Stimulated activated effector memory CD8-positive, alpha-beta T cell treated with anti-CD3 and anti-CD28 coated beads, Interleukin-12 subunit alpha, Interleukin-12 subunit beta, amount 100 ng/mL, for 72 hours (primary cell): ENCODE data around the gene NUP62.
"Not testable (repeated sequence)": the region's sequence is repeated elsewhere in the genome, so short reads cannot be mapped to it uniquely, and the experiment has no call there.

Experiments
- ATAC-seq: fragments of 150-1000 bp; cut with Tn5 transposase; 2 replicates; pipeline ENCODE4 v1.10.0; 2021
- DNase-seq, 2 donors: peaks; one replicate each; pipeline ENCODE4 v3.0.0; 2021 to 2022; ENCODE audit warnings: low spot score in 2 of 2
- H3K27ac Mint-ChIP-seq: one replicate; pipeline ENCODE4 v1.8.0; 2022; ENCODE audit warnings: mild to moderate bottlenecking, mixed read lengths
- H3K36me3 Mint-ChIP-seq: one replicate; pipeline ENCODE4 v1.8.0; 2022; ENCODE audit warnings: mild to moderate bottlenecking, mixed read lengths
- H3K4me1 Mint-ChIP-seq: one replicate; pipeline ENCODE4 v1.8.0; 2022; ENCODE audit warnings: mixed read lengths
- H3K4me3 Mint-ChIP-seq: one replicate; pipeline ENCODE4 v1.8.0; 2022; ENCODE audit warnings: mild to moderate bottlenecking, mixed read lengths
- H3K9me3 Mint-ChIP-seq: one replicate; pipeline ENCODE4 v1.8.0; 2022; ENCODE audit warnings: mixed read lengths

The NUP62 gene

GRCh38 chr19:49937750-49938381 is 8.6 kb upstream of the NUP62 start:
- DNase-seq (peak; percentile 88 to 92), ATAC-seq (peak; percentile 85)
- H3K27ac Mint-ChIP-seq = no peak overlapping the region
- H3K36me3 Mint-ChIP-seq = peaks cover 20% of the 10 kb centered on the region
- peak overlapping the region; percentile 42 for H3K4me3 Mint-ChIP-seq
- no peaks in the 10 kb centered on the region for H3K9me3 Mint-ChIP-seq
- H3K4me1 Mint-ChIP-seq = peaks cover 21% of the 10 kb centered on the region

DNA sequence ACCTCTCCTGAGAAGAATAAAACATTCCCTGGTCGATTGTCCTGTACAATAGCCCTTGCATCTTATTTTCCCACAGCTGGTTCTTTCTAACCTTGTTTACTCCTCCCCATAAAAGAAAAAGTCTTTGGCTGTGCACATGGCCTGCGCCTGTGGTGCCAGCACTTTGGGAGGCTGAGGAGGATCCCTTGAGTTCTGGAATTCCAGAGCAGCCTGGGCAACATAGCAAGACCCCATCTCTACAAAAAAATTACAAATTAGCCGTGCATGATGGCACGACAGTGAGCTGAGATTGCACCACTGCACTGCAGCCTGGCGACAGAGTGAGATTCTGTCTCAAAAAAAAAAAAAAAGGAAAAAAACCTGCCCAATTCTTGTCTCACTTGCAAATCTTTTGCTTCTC is 7.2 kb upstream of the NUP62 start:
- Mint-ChIP-seq H3K4me1 (peaks cover 34% of the 10 kb centered on the region), H3K9me3 (no peaks in the 10 kb centered on the region), H3K36me3 (peaks cover 33% of the 10 kb centered on the region), H3K27ac (peak overlapping the region; percentile 12), H3K4me3 (no peak overlapping the region)
- ATAC-seq (no peak), DNase-seq (no peak)

- Mint-ChIP-seq H3K36me3 (peaks cover 62% of the 10 kb centered on the region), H3K9me3 (no peaks in the 10 kb centered on the region), H3K4me3 (peak overlapping the region; percentile 93), H3K4me1 (peaks cover 55% of the 10 kb centered on the region), H3K27ac (no peak overlapping the region)
- ATAC-seq (no peak), DNase-seq (no peak)
Observed at GRCh38 chr19:49933643-49934042, 4.3 kb upstream of the NUP62 start.

DNA sequence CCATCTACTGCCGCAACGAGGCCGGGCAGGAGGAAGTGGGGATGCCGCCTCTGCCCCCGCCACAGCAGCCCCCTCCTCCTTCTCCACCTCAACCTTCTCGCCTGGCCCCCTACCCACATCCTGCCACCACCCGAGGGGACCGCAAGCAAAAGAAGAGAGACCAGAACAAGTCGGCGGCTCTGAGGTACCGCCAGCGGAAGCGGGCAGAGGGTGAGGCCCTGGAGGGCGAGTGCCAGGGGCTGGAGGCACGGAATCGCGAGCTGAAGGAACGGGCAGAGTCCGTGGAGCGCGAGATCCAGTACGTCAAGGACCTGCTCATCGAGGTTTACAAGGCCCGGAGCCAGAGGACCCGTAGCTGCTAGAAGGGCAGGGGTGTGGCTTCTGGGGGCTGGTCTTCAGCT is 3.4 kb upstream of the NUP62 start:
- H3K36me3 Mint-ChIP-seq = peaks cover 71% of the 10 kb centered on the region
- peaks cover 63% of the 10 kb centered on the region for H3K4me1 Mint-ChIP-seq
- peak overlapping the region; percentile 93 for H3K4me3 Mint-ChIP-seq
- H3K27ac Mint-ChIP-seq = peak overlapping the region; percentile 97
- DNase-seq (no peak), ATAC-seq (no peak)
- H3K9me3 Mint-ChIP-seq = no peaks in the 10 kb centered on the region

GRCh38 chr19:49932041-49932451 is 2.7 kb upstream of the NUP62 start:
- Mint-ChIP-seq H3K4me3 (peak overlapping the region; percentile 93), H3K4me1 (peaks cover 70% of the 10 kb centered on the region), H3K36me3 (peaks cover 78% of the 10 kb centered on the region), H3K27ac (peak overlapping the region; percentile 97), H3K9me3 (no peaks in the 10 kb centered on the region)
- DNase-seq (no peak), ATAC-seq (no peak)

GRCh38 chr19:49931293-49932040 is 2.2 kb upstream of the NUP62 start:
- peaks cover 74% of the 10 kb centered on the region for H3K4me1 Mint-ChIP-seq
- H3K36me3 Mint-ChIP-seq = peaks cover 84% of the 10 kb centered on the region
- H3K4me3 Mint-ChIP-seq = peak overlapping the region; percentile 93
- DNase-seq (no peak), ATAC-seq (no peak)
- H3K27ac Mint-ChIP-seq = peak overlapping the region; percentile 97
- no peaks in the 10 kb centered on the region for H3K9me3 Mint-ChIP-seq

GRCh38 chr19:49930483-49931011 is 1.2 kb upstream of the NUP62 start:
- Mint-ChIP-seq H3K4me3 (peak overlapping the region; percentile 93), H3K4me1 (peaks cover 74% of the 10 kb centered on the region), H3K27ac (peak overlapping the region; percentile 97), H3K36me3 (peaks cover 93% of the 10 kb centered on the region), H3K9me3 (no peaks in the 10 kb centered on the region)
- no peak for DNase-seq
- no peak for ATAC-seq

GRCh38 chr19:49929611-49930482 is 543 bp upstream of the NUP62 start:
- Mint-ChIP-seq H3K9me3 (no peaks in the 10 kb centered on the region), H3K27ac (peak overlapping the region; percentile 97), H3K36me3 (peaks cover 99% of the 10 kb centered on the region), H3K4me1 (peaks cover 78% of the 10 kb centered on the region), H3K4me3 (peak overlapping the region; percentile 93)
- ATAC-seq (peak; percentile 88), DNase-seq (peak; percentile 72 to 98)

DNA sequence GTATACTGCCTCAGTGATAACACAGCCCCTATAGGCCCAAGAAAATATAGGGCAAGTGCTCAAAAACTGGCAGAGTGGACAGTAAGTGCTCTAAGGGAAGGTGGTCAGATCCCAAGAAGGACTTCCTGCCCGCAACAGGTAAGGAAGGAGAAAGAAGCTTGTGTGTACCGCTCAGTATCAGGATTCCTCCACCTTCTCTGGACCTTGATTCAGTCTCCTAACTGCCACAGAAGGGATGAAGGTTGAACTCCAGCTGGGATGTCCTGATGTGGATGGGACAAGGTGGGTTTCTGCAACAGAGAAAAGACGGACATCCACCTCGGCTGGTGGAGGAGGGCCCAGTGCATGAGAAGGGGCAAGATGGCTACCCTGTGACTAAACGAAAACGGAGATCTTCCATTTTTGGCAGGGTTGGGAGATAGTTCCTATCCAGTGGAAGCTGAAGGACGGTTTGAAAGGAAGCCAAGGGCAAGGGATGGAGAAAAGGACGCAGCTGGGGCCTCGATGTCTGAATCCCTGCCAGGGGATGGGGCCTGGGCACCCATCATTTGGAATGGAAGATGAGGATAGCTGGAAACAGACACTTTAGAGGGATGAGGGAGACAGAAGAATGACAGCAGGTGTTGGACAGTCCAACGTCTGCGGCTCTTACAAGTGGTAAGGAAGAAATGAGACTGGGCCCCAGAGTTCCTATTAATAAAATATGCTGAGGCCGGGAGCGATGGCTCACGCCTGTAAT is 1.6 kb downstream of the NUP62 start:
- no peak for ATAC-seq
- Mint-ChIP-seq H3K4me1 (peaks cover 86% of the 10 kb centered on the region), H3K27ac (peak overlapping the region; percentile 97), H3K36me3 (peaks cover 100% of the 10 kb centered on the region), H3K4me3 (peak overlapping the region; percentile 93), H3K9me3 (no peaks in the 10 kb centered on the region)
- DNase-seq = no peak

- no peak for DNase-seq
- peaks cover 86% of the 10 kb centered on the region for H3K4me1 Mint-ChIP-seq
- no peak overlapping the region for H3K27ac Mint-ChIP-seq
- peaks cover 100% of the 10 kb centered on the region for H3K36me3 Mint-ChIP-seq
- peak overlapping the region; percentile 93 for H3K4me3 Mint-ChIP-seq
- H3K9me3 Mint-ChIP-seq = no peaks in the 10 kb centered on the region
- ATAC-seq = no peak
Observed at GRCh38 chr19:49926515-49926914, 2.8 kb downstream of the NUP62 start.

- H3K9me3 Mint-ChIP-seq = no peaks in the 10 kb centered on the region
- H3K27ac Mint-ChIP-seq = no peak overlapping the region
- ATAC-seq (no peak), DNase-seq (no peak)
- H3K36me3 Mint-ChIP-seq = peaks cover 100% of the 10 kb centered on the region
- no peak overlapping the region for H3K4me3 Mint-ChIP-seq
- H3K4me1 Mint-ChIP-seq = peaks cover 86% of the 10 kb centered on the region
Observed at GRCh38 chr19:49925486-49925885, 3.8 kb downstream of the NUP62 start.

GRCh38 chr19:49924881-49925210 is 4.5 kb downstream of the NUP62 start:
- H3K27ac Mint-ChIP-seq = peak overlapping the region; percentile 67
- peaks cover 83% of the 10 kb centered on the region for H3K4me1 Mint-ChIP-seq
- not testable (repeated sequence) for DNase-seq, H3K4me3 Mint-ChIP-seq, ATAC-seq, H3K9me3 Mint-ChIP-seq
- H3K36me3 Mint-ChIP-seq = peaks cover 100% of the 10 kb centered on the region

- Mint-ChIP-seq H3K27ac (peak overlapping the region; percentile 88), H3K9me3 (no peaks in the 10 kb centered on the region), H3K4me3 (no peak overlapping the region), H3K36me3 (peaks cover 100% of the 10 kb centered on the region), H3K4me1 (peaks cover 83% of the 10 kb centered on the region)
- DNase-seq (no peak), ATAC-seq (no peak)
Observed at GRCh38 chr19:49924004-49924880, 5.1 kb downstream of the NUP62 start.
